HG03469 (cell line): ENCODE measurements around the gene KISS1R.

Experiments
- ATAC-seq: cut with Tn5 transposase; IDR thresholded peaks from one replicate; pipeline ENCODE4 v1.9.1; 2021; ENCODE audit warnings: mild to moderate bottlenecking, moderate library complexity, moderate number of reproducible peaks; ENCODE audit not compliant: unreplicated experiment

Gene KISS1R

GRCh38 chr19:934865-935479 lies 17.8 kb downstream of the KISS1R start:
- no peak for ATAC-seq

- no peak for ATAC-seq
Observed at GRCh38 chr19:936175-936546, 19.0 kb downstream of the KISS1R start.

GRCh38 chr19:937259-937694 lies 20.1 kb downstream of the KISS1R start:
- no peak for ATAC-seq

GRCh38 chr19:938233-938923 lies 21.2 kb downstream of the KISS1R start:
- ATAC-seq: no peak

GRCh38 chr19:939439-939838 lies 22.3 kb downstream of the KISS1R start:
- ATAC-seq: no peak

GRCh38 chr19:939922-940321 lies 22.8 kb downstream of the KISS1R start:
- ATAC-seq: no peak

- ATAC-seq: peak; percentile 37
Observed at GRCh38 chr19:940591-941291, 23.6 kb downstream of the KISS1R start.

GRCh38 chr19:941292-942132 lies 24.4 kb downstream of the KISS1R start:
- ATAC-seq: peak; percentile 10

- no peak for ATAC-seq
Observed at GRCh38 chr19:942133-942645, 25.1 kb downstream of the KISS1R start.

- no peak for ATAC-seq
Observed at GRCh38 chr19:943551-944170, 26.5 kb downstream of the KISS1R start.

- ATAC-seq: no peak
Observed at GRCh38 chr19:944171-944567, 27.0 kb downstream of the KISS1R start.

GRCh38 chr19:944663-945241 lies 27.6 kb downstream of the KISS1R start:
- ATAC-seq: no peak

- ATAC-seq: no peak
Observed at GRCh38 chr19:945401-946252, 28.5 kb downstream of the KISS1R start.

GRCh38 chr19:947090-947706 lies 30.1 kb downstream of the KISS1R start:
- no peak for ATAC-seq

- peak; percentile 38 for ATAC-seq
Observed at GRCh38 chr19:947707-948539, 30.8 kb downstream of the KISS1R start.

GRCh38 chr19:948842-949496 lies 31.8 kb downstream of the KISS1R start:
- ATAC-seq: no peak

- ATAC-seq: no peak
Observed at GRCh38 chr19:950352-951066, 33.4 kb downstream of the KISS1R start.
